HG03575 (cell line): ENCODE measurements around the gene BAZ2A.

Source experiments
- ATAC-seq: cut with Tn5 transposase; IDR thresholded peaks from one replicate; pipeline ENCODE4 v1.9.1; 2021; ENCODE audit not compliant: unreplicated experiment, insufficient number of reproducible peaks, low FRiP score; ENCODE audit errors: extremely low read depth

BAZ2A gene

DNA sequence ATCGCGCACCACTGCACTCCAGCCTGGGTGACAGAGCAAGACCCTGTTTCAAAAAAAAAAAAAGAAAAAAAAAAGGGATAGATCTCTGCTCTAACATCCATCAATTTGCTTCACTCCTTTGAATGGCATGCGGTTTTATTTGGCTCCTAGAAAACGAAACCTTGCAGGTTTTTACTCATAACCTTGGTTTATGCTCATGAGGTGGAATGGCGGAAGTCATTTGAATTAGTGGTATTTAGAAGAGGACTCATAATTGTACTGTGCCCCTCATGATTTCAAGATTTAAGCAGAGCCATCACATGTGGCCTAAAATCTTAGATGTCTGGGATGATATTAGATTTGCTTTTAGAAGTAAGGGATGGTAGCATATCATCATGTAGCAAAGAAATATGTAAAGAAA lies 79.1 kb downstream of the BAZ2A start:
- no peak for ATAC-seq

DNA sequence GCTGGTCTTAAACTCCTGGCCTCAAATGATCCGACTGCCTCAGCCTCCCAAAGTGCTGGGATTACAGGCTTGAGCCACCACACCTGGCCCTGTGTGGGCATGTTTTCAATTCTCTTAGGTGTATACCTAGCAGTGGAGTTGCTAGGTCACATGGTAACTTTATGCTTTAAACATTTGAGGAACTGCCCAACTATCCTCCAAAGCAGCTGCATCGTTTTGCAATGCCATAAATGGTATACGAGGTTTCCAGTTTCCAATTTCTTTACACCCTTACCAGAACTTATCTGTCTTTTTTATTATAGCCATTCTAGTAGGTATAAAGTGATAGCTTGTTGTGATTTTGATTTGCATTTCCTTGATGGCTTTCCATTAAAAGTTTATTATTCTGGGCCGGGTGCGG lies 83.4 kb downstream of the BAZ2A start:
- ATAC-seq, result no peak
